HCT116 (cell line): Measurements from ENCODE around the gene SIK3.

Experiments used
- ATF3 ChIP-seq: IDR thresholded peaks from 2 replicates; pipeline ENCODE4 v1.6.1; 2012
- CBX3 ChIP-seq: IDR thresholded peaks from 2 replicates; pipeline ENCODE4 v1.6.1; 2012; ENCODE audit warnings: low read depth
- CEBPB ChIP-seq: IDR thresholded peaks from 2 replicates; pipeline ENCODE4 v1.6.1; 2012; ENCODE audit warnings: low read depth
- CTCF ChIP-seq, 3 experiments: fragments of 200-600 bp in 1 of 3; sonication (generic) in 1 of 3; IDR thresholded peaks in 2 of 3; conservative IDR thresholded peaks in 1 of 3; 2 replicates each; pipeline ENCODE4 v1.5.1; 2012 to 2017; ENCODE audit warnings: low read depth in 2 of 3, low read length in 2 of 3, antibody characterized with exemption in 1 of 3, borderline replicate concordance in 1 of 3, control low read depth in 1 of 3, mild to moderate bottlenecking in 1 of 3, mixed read lengths in 1 of 3, mixed run types in 1 of 3, moderate library complexity in 1 of 3; ENCODE audit not compliant: insufficient read depth in 1 of 3
- EZH2 ChIP-seq: fragments of 200-600 bp; sonication (generic); IDR thresholded peaks from 2 replicates; pipeline ENCODE4 v1.6.1; 2017; ENCODE audit warnings: antibody characterized with exemption, mixed run types
- MAX ChIP-seq: IDR thresholded peaks from 2 replicates; pipeline ENCODE4 v1.6.1; 2012
- POLR2A ChIP-seq: IDR thresholded peaks from 2 replicates; pipeline ENCODE4 v1.7.0; 2011; ENCODE audit warnings: borderline replicate concordance; ENCODE audit not compliant: insufficient read depth, insufficient read length; ENCODE audit errors: extremely low read depth
- POLR2AphosphoS5 ChIP-seq: IDR thresholded peaks from 2 replicates; pipeline ENCODE4 v1.6.1; 2011; ENCODE audit warnings: mild to moderate bottlenecking, low read depth, low read length, moderate library complexity
- REST ChIP-seq: IDR thresholded peaks from 2 replicates; pipeline ENCODE4 v1.6.1; 2012; ENCODE audit warnings: low read depth
- SIN3A ChIP-seq: IDR thresholded peaks from 2 replicates; pipeline ENCODE4 v1.6.1; 2012; ENCODE audit warnings: low read depth
- SP1 ChIP-seq: IDR thresholded peaks from 2 replicates; pipeline ENCODE4 v1.6.1; 2012; ENCODE audit warnings: low read depth
- YY1 ChIP-seq: IDR thresholded peaks from 2 replicates; pipeline ENCODE4 v1.6.1; 2011; ENCODE audit warnings: low read length, low read depth, moderate library complexity, mild to moderate bottlenecking; ENCODE audit not compliant: insufficient replicate concordance; ENCODE audit errors: extremely low read depth
- ZBTB33 ChIP-seq: IDR thresholded peaks from 2 replicates; pipeline ENCODE4 v1.6.1; 2011; ENCODE audit warnings: mild to moderate bottlenecking, low read length, moderate library complexity; ENCODE audit not compliant: insufficient replicate concordance; ENCODE audit errors: extremely low read depth
- ZNF274 ChIP-seq: fragments of 200-500 bp; sonication (Bioruptor generic); IDR thresholded peaks from 2 replicates; pipeline ENCODE4 v1.6.1; 2014; ENCODE audit warnings: mild to moderate bottlenecking, low read depth, low read length, inconsistent platforms

GRCh38 chr11:116837231-116838091, 260.8 kb downstream of the SIK3 start, which contains the start of gene APOA1:
- TF ChIP-seq POLR2A (no peak), SP1 (no peak), CTCF (IDR thresholded peaks at IDR 0.05 in 2 of 3, conservative IDR thresholded peaks at IDR 0.05 in 1 of 3; ENCODE audit: borderline replicate concordance in 1 of 3, insufficient read depth in 1 of 3, low read depth in 2 of 3, low read length in 2 of 3) (no peak), EZH2 (no peak), YY1 (no peak), POLR2AphosphoS5 (no peak), ZNF274 (no peak), CEBPB (no peak), CBX3 (no peak), ZBTB33 (no peak), SIN3A (no peak), ATF3 (no peak), REST (no peak), MAX (no peak)
